Measurements from ENCODE around the gene TES.

TES gene

GRCh38 chr7:116195451-116195850 lies 14.9 kb upstream of the TES start:
- no peak for DNase-seq

- DNase-seq, result no peak
These were observed 13.4 kb upstream of the TES start for GRCh38 chr7:116196947-116197346.

GRCh38 chr7:116197360-116197759 lies 13.0 kb upstream of the TES start:
- DNase-seq, result no peak

GRCh38 chr7:116198748-116199410 lies 11.5 kb upstream of the TES start:
- no peak for DNase-seq

- peak in 1 of 2 experiments; percentile 18 for DNase-seq
These were observed 9.4 kb upstream of the TES start for GRCh38 chr7:116200963-116201362.

GRCh38 chr7:116206141-116206540 lies 4.2 kb upstream of the TES start:
- no peak for DNase-seq

GRCh38 chr7:116208919-116209318 lies 1.4 kb upstream of the TES start:
- no peak for DNase-seq

- DNase-seq, result no peak
These were observed 723 bp upstream of the TES start for GRCh38 chr7:116209561-116210070.

GRCh38 chr7:116211006-116211912 lies 920 bp downstream of the TES start:
- DNase-seq, result peak; percentile 63 to 75

GRCh38 chr7:116211913-116212596 lies 1.7 kb downstream of the TES start:
- DNase-seq, result no peak

GRCh38 chr7:116212869-116213268 lies 2.5 kb downstream of the TES start:
- no peak for DNase-seq

- DNase-seq, result no peak
These were observed 3.2 kb downstream of the TES start for GRCh38 chr7:116213361-116214130.

GRCh38 chr7:116214921-116215320 lies 4.6 kb downstream of the TES start:
- DNase-seq, result no peak

GRCh38 chr7:116215551-116215950 lies 5.2 kb downstream of the TES start:
- DNase-seq, result no peak

GRCh38 chr7:116216956-116217571 lies 6.7 kb downstream of the TES start:
- DNase-seq, result peak in 1 of 2 experiments; percentile 21

- no peak for DNase-seq
These were observed 7.8 kb downstream of the TES start for GRCh38 chr7:116218051-116218645.

GRCh38 chr7:116218747-116219146 lies 8.4 kb downstream of the TES start:
- no peak for DNase-seq

- DNase-seq, result no peak
These were observed 8.9 kb downstream of the TES start for GRCh38 chr7:116219288-116219687.

- DNase-seq, result no peak
These were observed 9.5 kb downstream of the TES start for GRCh38 chr7:116219834-116220233.

GRCh38 chr7:116222501-116222900 lies 12.2 kb downstream of the TES start:
- no peak for DNase-seq

GRCh38 chr7:116223588-116223987 lies 13.2 kb downstream of the TES start:
- DNase-seq, result no peak

Data from NCI-H2081 (cell line).